Stimulated activated CD4-positive, alpha-beta T cell treated with anti-CD3 and anti-CD28 coated beads, TNF-alpha, amount 100 ng/mL, for 4 hours (primary cell): ENCODE results near the gene METTL16.
"Not testable (repeated sequence)": the region's sequence is repeated elsewhere in the genome, so short reads cannot be mapped to it uniquely, and the experiment has no call there.

ENCODE experiments used
- DNase-seq, 3 experiments: peaks; one replicate each; pipeline ENCODE4 v3.0.0-alpha.2; 2020; ENCODE audit warnings: low read depth in 3 of 3

The METTL16 gene

GRCh38 chr17:2502871-2503580 lies 8.7 kb downstream of the METTL16 start:
- no peak for DNase-seq

GRCh38 chr17:2500446-2500845 lies 11.2 kb downstream of the METTL16 start:
- DNase-seq = no peak

GRCh38 chr17:2489286-2489685 lies 22.4 kb downstream of the METTL16 start:
- not testable (repeated sequence) for DNase-seq

GRCh38 chr17:2487306-2487705 lies 24.4 kb downstream of the METTL16 start:
- no peak for DNase-seq

GRCh38 chr17:2486709-2487108 lies 25.0 kb downstream of the METTL16 start:
- not testable (repeated sequence) for DNase-seq

- no peak for DNase-seq
Measured at GRCh38 chr17:2485970-2486369, 25.7 kb downstream of the METTL16 start.

- no peak for DNase-seq
Measured at GRCh38 chr17:2485543-2485942, 26.1 kb downstream of the METTL16 start.

GRCh38 chr17:2484876-2485275 lies 26.8 kb downstream of the METTL16 start:
- DNase-seq = no peak

GRCh38 chr17:2483084-2483483 lies 28.6 kb downstream of the METTL16 start:
- DNase-seq = no peak

GRCh38 chr17:2482218-2482617 lies 29.5 kb downstream of the METTL16 start:
- DNase-seq = no peak

- DNase-seq = no peak
Measured at GRCh38 chr17:2481760-2482159, 29.9 kb downstream of the METTL16 start.

- DNase-seq = no peak
Measured at GRCh38 chr17:2478458-2478857, 33.2 kb downstream of the METTL16 start.

GRCh38 chr17:2475056-2475455 lies 36.6 kb downstream of the METTL16 start:
- DNase-seq = no peak

- no peak for DNase-seq
Measured at GRCh38 chr17:2474371-2474770, 37.3 kb downstream of the METTL16 start.

- no peak for DNase-seq
Measured at GRCh38 chr17:2468270-2468669, 43.4 kb downstream of the METTL16 start.

- no peak for DNase-seq
Measured at GRCh38 chr17:2466931-2467330, 44.8 kb downstream of the METTL16 start.

- no peak for DNase-seq
Measured at GRCh38 chr17:2462481-2462880, 49.2 kb downstream of the METTL16 start.

- no peak for DNase-seq
Measured at GRCh38 chr17:2459917-2460271, 51.8 kb downstream of the METTL16 start.

- DNase-seq = no peak
Measured at GRCh38 chr17:2457913-2458312, 53.8 kb downstream of the METTL16 start.

GRCh38 chr17:2456475-2456874 lies 55.2 kb downstream of the METTL16 start:
- DNase-seq = no peak

- DNase-seq = no peak
Measured at GRCh38 chr17:2455956-2456355, 55.7 kb downstream of the METTL16 start.

- DNase-seq = no peak
Measured at GRCh38 chr17:2453866-2454265, 57.8 kb downstream of the METTL16 start.

GRCh38 chr17:2453325-2453724 lies 58.4 kb downstream of the METTL16 start:
- DNase-seq = no peak

- DNase-seq = no peak
Measured at GRCh38 chr17:2452216-2452750, 59.4 kb downstream of the METTL16 start.
